ENCODE results near the gene APC2.

The APC2 gene

DNA sequence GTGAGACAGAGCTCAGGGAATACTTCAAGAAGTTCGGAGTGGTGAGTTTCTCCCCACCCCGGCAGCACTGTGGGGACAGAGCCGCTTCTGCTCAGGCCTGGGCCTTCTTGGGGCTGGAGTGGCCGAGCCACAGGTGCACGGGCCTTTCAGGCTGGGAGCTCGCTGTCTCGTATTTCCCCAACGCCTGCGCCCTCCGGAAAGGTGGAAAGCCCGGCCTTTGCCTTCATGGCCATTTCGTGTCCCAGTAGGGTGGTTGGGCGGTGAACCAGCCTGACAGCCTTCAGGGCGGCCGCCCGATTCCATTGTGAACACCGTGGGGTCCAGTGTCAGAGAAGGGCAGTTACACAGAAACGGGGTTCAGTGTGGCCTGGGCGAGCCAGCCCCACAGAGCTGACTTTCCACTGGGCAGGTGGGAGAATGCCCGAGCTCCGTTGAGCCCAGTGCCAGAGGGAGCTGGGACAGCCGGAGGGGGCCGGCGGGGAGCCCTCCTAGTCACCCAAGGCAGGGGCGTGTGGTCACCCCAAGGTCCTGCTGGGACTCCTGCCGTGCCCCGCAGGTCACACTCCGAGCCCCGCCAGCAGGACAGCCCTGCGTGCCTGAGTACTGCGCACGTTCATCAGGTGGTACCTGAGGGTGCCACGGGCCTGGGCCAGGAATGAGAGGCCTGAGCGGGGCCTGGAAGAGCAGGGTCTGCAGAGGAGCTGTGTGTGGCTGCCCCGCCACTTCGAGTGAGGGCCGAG, 28.5 kb upstream of the APC2 start:
- ChIA-PET CTCF (interaction anchor here (1.2 to 1.7 kb wide), 3 partner anchors 16 to 177 kb away, joined by 3 to 5 read pairs (median 5); no protein-coding TSS in a partner anchor), POLR2A (no interaction called here)
- DNase-seq (ENCODE audit: extremely low spot score), result no peak
- TF ChIP-seq, protein P1, sequence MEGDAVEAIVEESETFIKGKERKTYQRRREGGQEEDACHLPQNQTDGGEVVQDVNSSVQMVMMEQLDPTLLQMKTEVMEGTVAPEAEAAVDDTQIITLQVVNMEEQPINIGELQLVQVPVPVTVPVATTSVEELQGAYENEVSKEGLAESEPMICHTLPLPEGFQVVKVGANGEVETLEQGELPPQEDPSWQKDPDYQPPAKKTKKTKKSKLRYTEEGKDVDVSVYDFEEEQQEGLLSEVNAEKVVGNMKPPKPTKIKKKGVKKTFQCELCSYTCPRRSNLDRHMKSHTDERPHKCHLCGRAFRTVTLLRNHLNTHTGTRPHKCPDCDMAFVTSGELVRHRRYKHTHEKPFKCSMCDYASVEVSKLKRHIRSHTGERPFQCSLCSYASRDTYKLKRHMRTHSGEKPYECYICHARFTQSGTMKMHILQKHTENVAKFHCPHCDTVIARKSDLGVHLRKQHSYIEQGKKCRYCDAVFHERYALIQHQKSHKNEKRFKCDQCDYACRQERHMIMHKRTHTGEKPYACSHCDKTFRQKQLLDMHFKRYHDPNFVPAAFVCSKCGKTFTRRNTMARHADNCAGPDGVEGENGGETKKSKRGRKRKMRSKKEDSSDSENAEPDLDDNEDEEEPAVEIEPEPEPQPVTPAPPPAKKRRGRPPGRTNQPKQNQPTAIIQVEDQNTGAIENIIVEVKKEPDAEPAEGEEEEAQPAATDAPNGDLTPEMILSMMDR (IDR thresholded peaks at IDR 0.05; ENCODE audit: control extremely low read depth, extremely low read depth, low read depth, missing control alignments), result no peak

GRCh38 chr19:1421958-1422305, 28.0 kb upstream of the APC2 start:
- TF ChIP-seq, protein P1 (IDR thresholded peaks at IDR 0.05; ENCODE audit: control extremely low read depth, extremely low read depth, low read depth, missing control alignments), result no peak
- no peak for DNase-seq (ENCODE audit: extremely low spot score)
- POLR2A ChIA-PET, result no interaction called here

GRCh38 chr19:1422360-1422759, 27.6 kb upstream of the APC2 start:
- TF ChIP-seq, protein P1 (IDR thresholded peaks at IDR 0.05; ENCODE audit: control extremely low read depth, extremely low read depth, low read depth, missing control alignments), result no peak
- POLR2A ChIA-PET, result no interaction called here
- no peak for DNase-seq (ENCODE audit: extremely low spot score)
- CTCF ChIA-PET, result no interaction called here

More at GRCh38 chr19:1421958-1422305, 28.0 kb upstream of the APC2 start:
- CTCF ChIA-PET, result no interaction called here

- CTCF ChIA-PET, result no interaction called here
These were observed 27.0 kb upstream of the APC2 start for GRCh38 chr19:1422943-1423342.

GRCh38 chr19:1423436-1424191, 26.3 kb upstream of the APC2 start:
- POLR2A ChIA-PET, result no interaction called here
- CTCF ChIA-PET, result no interaction called here
- TF ChIP-seq, protein P1 (IDR thresholded peaks at IDR 0.05; ENCODE audit: control extremely low read depth, extremely low read depth, low read depth, missing control alignments), result no peak
- no peak for DNase-seq (ENCODE audit: extremely low spot score)

More at GRCh38 chr19:1422943-1423342, 27.0 kb upstream of the APC2 start:
- no peak for DNase-seq (ENCODE audit: extremely low spot score)
- TF ChIP-seq, protein P1 (IDR thresholded peaks at IDR 0.05; ENCODE audit: control extremely low read depth, extremely low read depth, low read depth, missing control alignments), result no peak
- POLR2A ChIA-PET, result no interaction called here

DNA sequence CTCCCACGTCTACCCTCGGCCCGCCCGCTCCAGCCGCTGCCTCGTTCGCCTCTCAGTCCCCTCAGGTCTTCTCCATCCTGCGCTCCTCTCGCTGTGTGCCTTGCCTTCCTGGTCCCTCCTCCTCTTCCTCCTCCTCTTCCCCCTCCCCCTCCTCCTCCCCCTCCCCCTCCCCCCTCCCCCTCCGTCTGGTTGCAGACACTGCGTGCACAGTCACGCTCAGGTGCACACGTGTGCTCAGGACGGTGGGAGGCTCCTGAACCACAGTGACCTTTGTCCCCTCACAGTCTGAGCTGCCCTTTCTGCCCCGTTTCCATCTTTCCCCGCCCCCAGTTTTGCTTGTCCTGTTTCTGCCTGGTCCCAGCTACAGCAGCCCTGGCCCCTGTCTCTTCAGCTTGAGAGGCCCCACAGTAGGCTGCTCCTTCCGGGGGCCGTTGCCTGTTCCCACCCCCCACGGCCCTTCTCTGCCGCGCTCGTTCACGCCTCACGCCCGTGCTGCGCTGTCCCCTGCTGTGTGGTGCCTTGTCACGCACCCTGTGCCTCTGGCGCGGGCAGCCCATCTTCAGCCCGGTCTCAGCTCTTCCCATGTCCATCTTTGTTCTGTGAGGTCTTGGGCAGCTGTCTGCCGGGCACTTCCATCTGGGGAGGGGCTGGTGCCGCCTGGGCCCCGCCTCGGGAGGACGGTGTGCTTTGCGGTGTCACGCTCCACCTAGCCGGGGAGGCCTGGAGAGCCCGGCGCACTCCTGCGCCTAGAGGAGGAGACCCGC, 25.5 kb upstream of the APC2 start:
- DNase-seq (ENCODE audit: extremely low spot score), result no peak
- CTCF ChIA-PET, result no interaction called here
- POLR2A ChIA-PET, result no interaction called here
- TF ChIP-seq, protein P1 (IDR thresholded peaks at IDR 0.05; ENCODE audit: control extremely low read depth, extremely low read depth, low read depth, missing control alignments), result no peak

Measured in GM10248 (cell line).